Placental pericyte (primary cell): Measurements from ENCODE around the gene PLA2G12B. TPM values are rescaled to one million over a fixed set of nuclear protein-coding genes. Genes with fewer than 3 reads are reported as not detected.

Source experiments
- total RNA-seq: library from RNA; depleted of rRNA; stranded (reverse); fragments of >200 nt; gene quantifications from 2 replicates; pipeline ENCODE4 v1.2.3, GENCODE V29; 2012

The PLA2G12B gene, protein sequence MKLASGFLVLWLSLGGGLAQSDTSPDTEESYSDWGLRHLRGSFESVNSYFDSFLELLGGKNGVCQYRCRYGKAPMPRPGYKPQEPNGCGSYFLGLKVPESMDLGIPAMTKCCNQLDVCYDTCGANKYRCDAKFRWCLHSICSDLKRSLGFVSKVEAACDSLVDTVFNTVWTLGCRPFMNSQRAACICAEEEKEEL
- total RNA-seq: not detected in 2 replicates

DNA sequence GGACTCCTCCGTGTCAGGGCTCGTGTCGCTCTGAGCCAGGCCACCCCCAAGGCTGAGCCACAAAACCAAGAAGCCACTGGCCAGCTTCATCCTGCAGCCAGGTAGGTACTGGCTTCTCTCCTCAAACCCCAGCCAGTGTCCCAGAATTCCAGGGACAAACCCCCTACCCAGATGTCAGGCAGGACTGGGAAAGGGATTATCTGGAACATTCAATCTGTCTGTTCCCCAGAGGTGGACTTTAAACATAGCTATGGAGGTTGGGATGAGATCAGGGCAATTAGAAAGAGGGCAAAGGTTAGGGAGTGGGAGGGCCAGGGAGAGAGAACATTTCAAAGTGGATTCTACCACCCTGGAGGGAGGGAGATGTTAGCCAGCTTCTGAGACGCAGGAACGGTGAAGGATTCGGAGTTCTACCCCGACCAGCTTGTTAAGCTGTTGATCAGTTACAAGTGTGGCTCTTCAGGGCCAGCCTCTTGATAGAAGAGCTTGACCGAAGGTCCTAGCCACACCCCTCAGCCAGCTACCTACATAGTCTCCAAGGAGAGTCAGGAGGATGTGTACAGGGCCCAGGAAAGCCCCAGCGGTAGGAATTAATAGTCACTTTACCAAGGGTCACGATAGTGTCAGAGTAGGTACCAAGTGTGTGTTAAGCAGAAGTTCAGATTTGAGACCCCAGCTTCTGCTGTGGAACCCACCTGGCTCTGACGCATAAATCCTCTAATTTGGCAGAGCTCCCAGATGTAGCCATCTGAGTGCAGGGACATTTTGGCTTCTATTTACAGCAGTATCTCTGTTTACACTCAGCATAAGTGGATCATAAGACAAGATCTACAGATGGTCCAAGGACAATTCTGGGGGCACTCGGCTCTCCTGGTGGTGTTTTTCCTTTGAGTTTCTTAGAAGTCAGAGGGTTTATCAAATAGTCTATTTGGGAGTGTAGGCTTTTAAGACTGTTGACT lies at the start of gene PLA2G12B:
PLA2G12B (minus strand) TSS at position 211 of the 959 bp plus-strand sequence; CDS start at position 90, 121 bp downstream.

GRCh38 chr10:72893136-72893798 lies 61.3 kb downstream of the PLA2G12B start, which contains the start of gene OIT3:
Gene OIT3 (plus strand): TSS chr10:72893739. CDS start chr10:72893799, 60 bp downstream.

Other genes starting within 250 kb of the PLA2G12B start
- not detected in 2 replicates for gene OIT3, start 61.1 kb downstream of the PLA2G12B start, total RNA-seq
- gene P4HA1, start 142.1 kb upstream of the PLA2G12B start, total RNA-seq: 98.5 and 174 TPM in 2 replicates
- 1.1 and 2.0 TPM in 2 replicates for gene NUDT13, start 155.6 kb upstream of the PLA2G12B start, total RNA-seq
- 35.9 and 48.1 TPM in 2 replicates for gene ECD, start 213.2 kb upstream of the PLA2G12B start, total RNA-seq
- 16.3 and 18.4 TPM in 2 replicates for gene FAM149B1, start 213.3 kb upstream of the PLA2G12B start, total RNA-seq